ENCODE data around the gene NUP85.
"Not testable (repeated sequence)": the region's sequence is repeated elsewhere in the genome, so short reads cannot be mapped to it uniquely, and the experiment has no call there.

Gene NUP85

DNA sequence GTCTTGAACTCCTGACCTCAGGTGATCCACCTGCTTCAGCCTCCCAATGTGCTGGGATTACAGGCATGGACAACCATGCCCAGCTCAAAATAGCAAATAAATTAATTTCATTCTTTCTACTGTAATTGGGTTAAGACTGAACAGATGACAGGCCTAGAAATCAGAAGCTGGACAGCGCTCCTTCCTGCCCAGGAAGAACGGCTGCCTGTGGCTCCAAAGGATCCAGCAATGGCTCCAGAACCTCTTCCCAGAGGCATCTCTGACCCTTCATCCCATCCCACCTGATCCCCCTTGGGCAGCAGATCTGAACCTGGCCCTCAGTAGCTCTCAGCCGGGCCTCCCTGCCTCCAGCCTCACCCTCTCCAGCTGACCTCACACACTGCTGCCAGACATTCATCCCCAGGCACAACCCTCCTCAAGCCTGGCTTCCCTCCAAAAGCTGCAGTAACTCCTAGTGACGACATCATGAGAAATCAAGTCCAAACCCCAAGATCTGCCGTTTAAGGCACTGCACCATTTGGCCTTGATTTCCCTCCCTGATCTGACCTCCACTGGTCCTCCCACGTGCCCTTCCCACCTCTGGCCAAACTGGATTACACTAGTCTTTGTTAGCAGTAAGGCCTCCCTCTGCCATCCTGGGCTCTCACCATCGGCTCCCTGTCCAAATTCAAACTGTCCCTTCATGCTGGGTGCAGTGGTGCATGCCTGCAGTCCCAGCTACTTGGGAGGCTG is 68.7 kb downstream of the NUP85 start:
- no peaks in the 10 kb centered on the region for H3K27me3 ChIP-seq (ENCODE audit: control insufficient read depth, insufficient read depth, low read length)
- no peaks in the 10 kb centered on the region for H3K9me3 ChIP-seq (ENCODE audit: control insufficient read depth, insufficient read depth, low read length)
- peaks cover 2% of the 10 kb centered on the region for H3K4me1 ChIP-seq (ENCODE audit: control insufficient read depth, insufficient read depth, low read length)
- H3K4me3 ChIP-seq (ENCODE audit: low read depth, low read length): no peak overlapping the region
- peaks cover 17% of the 10 kb centered on the region for H3K36me3 ChIP-seq (ENCODE audit: control insufficient read depth, insufficient read depth, low read length)
- no peak overlapping the region for H3K9ac ChIP-seq (ENCODE audit: low read depth, low read length)

DNA sequence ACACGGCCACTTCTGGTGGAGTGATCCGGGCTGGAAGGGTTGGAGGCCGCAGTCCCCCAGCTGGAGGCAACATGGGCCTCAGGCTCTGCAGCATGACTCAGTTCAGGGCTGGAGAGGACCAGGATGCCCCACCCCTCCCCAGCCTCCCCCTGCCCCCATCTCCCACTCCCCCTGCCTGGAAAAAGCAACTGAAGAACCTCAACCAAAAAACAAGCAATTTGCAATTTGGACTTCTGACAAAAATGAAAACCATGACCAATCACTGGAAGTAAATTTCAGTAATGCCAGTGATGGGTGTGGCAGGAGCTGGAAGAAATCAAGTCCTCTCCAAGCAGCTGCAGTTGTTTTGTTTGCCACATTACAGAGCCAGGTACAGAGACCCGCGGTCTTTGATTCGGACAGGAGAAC is 72.2 kb downstream of the NUP85 start:
- Histone ChIP-seq H3K9me3 (ENCODE audit: control insufficient read depth, insufficient read depth, low read length) (no peaks in the 10 kb centered on the region), H3K9ac (ENCODE audit: low read depth, low read length) (no peak overlapping the region), H3K4me3 (ENCODE audit: low read depth, low read length) (no peak overlapping the region), H3K36me3 (ENCODE audit: control insufficient read depth, insufficient read depth, low read length) (peaks cover 22% of the 10 kb centered on the region), H3K4me1 (ENCODE audit: control insufficient read depth, insufficient read depth, low read length) (no peaks in the 10 kb centered on the region), H3K27me3 (ENCODE audit: control insufficient read depth, insufficient read depth, low read length) (no peaks in the 10 kb centered on the region)

DNA sequence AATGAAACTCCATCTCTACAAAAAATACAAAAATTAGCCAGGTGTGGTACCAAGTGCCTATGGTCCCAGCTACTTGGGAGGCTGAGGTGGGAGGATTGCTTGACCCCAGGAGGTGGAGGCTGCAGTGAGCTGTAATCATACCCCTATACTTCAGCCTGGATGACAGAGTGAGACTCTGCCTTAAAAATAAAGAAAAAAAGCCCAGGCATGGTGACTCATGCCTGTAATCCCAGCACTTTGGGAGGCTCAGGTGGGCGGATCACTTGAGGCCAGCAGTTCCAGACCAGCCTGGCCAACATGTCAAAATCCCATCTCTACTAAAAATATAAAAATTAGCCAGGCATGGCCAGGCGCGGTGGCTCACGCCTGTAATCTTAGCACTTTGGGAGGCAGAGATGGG is 74.7 kb downstream of the NUP85 start:
- not testable (repeated sequence) for H3K9me3 ChIP-seq (ENCODE audit: control insufficient read depth, insufficient read depth, low read length); H3K4me1 ChIP-seq (ENCODE audit: control insufficient read depth, insufficient read depth, low read length); H3K4me3 ChIP-seq (ENCODE audit: low read depth, low read length); H3K27me3 ChIP-seq (ENCODE audit: control insufficient read depth, insufficient read depth, low read length); H3K9ac ChIP-seq (ENCODE audit: low read depth, low read length)
- H3K36me3 ChIP-seq (ENCODE audit: control insufficient read depth, insufficient read depth, low read length): peaks cover 18% of the 10 kb centered on the region

DNA sequence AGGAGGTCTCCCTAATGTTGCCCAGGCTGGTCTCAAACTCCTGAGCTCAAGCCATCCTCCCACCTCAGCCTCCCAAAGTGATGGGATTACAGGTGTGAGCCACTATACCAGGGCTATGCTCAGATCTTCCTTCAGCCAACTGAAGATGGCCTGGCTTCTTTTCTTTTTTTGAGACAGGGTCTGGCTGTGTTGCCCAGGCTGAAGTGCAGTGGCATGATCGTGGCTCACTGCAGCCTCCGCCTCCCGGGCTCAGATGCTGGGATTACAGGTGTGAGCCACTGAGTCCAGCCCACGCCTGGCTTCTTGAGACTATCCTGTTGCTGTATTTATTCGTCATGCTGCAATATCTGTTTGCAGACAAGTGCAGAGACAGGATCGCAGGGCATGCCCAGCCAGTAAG is 79.6 kb downstream of the NUP85 start:
- no peak overlapping the region for H3K4me3 ChIP-seq (ENCODE audit: low read depth, low read length)
- H3K4me1 ChIP-seq (ENCODE audit: control insufficient read depth, insufficient read depth, low read length): no peaks in the 10 kb centered on the region
- peaks cover 17% of the 10 kb centered on the region for H3K36me3 ChIP-seq (ENCODE audit: control insufficient read depth, insufficient read depth, low read length)
- H3K9ac ChIP-seq (ENCODE audit: low read depth, low read length): no peak overlapping the region
- H3K9me3 ChIP-seq (ENCODE audit: control insufficient read depth, insufficient read depth, low read length): no peaks in the 10 kb centered on the region
- H3K27me3 ChIP-seq (ENCODE audit: control insufficient read depth, insufficient read depth, low read length): no peaks in the 10 kb centered on the region
